HG02840 (cell line): ENCODE measurements around the gene TUBA8.
"Not testable (repeated sequence)": the region's sequence is repeated elsewhere in the genome, so short reads cannot be mapped to it uniquely, and the experiment has no call there.

ENCODE experiments used
- ATAC-seq: cut with Tn5 transposase; IDR thresholded peaks from one replicate; pipeline ENCODE4 v1.9.1; 2021; ENCODE audit warnings: mild to moderate bottlenecking, moderate library complexity, moderate number of reproducible peaks; ENCODE audit not compliant: unreplicated experiment, low FRiP score

Gene TUBA8

GRCh38 chr22:18121954-18122554, 11.4 kb downstream of the TUBA8 start:
- ATAC-seq: no peak

DNA sequence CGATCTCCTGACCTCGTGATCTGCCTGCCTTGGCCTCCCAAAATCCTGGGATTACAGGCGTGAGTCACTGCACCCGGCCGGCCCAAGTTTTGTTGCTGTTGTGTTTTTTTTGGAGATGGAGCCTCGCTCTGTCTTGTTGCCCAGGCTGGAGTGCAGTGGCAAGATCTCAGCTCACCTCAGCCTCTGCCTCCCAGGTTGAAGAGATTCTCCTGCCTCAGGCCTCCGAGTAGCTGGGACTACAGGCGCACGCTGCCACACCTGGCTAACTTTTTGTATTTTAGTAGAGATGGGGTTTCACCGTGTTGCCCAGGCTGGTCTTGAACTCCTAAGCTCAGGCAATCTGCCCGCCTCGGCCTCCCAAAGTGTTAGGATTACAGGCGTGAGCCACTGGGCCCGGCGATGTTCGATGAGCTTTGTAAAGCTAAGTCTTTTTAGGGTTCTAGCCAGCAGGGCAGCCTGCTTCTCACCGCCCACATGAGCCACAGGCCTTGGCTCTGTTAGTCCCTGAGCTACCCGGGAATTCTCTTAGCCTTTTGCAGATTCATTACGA, 12.9 kb downstream of the TUBA8 start:
- ATAC-seq: not testable (repeated sequence)

GRCh38 chr22:18126606-18127005, 16.0 kb downstream of the TUBA8 start:
- ATAC-seq: no peak

DNA sequence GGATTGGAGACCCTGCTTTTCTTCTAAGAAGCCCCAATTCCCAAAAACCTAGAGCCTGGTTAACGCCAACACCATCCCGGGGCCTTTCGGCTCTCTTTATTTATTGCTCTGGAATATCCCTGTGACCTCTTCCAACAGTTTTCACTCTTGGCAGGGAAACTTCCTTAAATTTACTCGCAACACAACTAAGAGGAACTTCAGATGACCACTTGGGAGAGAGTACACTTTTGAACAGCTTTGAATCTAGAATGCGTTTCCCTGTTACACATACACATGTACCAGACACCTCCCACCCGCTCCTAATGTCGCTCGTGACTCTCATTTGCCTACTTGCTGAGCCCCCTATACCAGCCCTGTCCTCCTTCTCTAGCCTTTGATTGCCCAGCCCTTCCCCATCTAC, 19.4 kb downstream of the TUBA8 start:
- no peak for ATAC-seq

GRCh38 chr22:18130699-18131429, 20.3 kb downstream of the TUBA8 start:
- ATAC-seq: no peak

- ATAC-seq: no peak
Measured at GRCh38 chr22:18133452-18133851, 22.8 kb downstream of the TUBA8 start.

DNA sequence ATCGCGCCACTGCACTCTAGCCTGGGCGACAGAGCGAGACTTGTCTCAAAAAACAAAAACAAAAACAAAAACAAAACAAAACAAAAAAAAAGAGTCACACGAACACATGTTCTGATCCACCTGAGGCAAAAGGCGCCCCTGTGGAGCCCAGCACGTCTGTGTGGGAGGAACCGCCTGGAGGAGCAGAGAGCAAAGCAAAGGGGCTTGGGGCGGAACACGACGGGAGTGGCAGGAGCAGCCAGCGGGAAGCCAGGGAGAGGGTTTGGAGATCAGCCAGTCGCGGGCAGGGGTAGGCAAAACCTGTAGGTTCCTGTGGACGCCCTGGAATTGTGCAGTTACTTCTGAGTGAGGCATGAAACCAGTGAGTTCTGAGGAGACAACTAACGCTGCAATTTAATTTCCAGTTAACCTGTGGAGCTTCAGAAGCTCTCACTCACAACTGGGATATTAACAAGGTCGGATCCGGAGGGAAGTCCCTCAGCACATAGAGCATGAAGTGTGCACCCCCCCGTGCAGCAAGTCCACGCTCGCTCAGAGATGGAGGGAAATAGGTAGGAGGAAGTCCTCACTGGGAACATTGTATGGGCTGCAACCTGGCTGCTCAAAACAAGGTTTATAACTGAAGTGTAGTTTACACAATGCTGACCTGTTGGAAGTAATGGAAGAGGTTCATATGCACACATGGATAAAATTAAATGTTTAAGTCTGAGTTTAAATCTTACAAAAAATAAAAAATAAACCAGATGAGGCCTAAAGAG, 26.1 kb downstream of the TUBA8 start:
- no peak for ATAC-seq

- not testable (repeated sequence) for ATAC-seq
Measured at GRCh38 chr22:18141004-18141403, 30.4 kb downstream of the TUBA8 start.

GRCh38 chr22:18144105-18144504, 33.5 kb downstream of the TUBA8 start:
- no peak for ATAC-seq

- ATAC-seq: no peak
Measured at GRCh38 chr22:18145676-18146388, 35.2 kb downstream of the TUBA8 start.

- ATAC-seq: no peak
Measured at GRCh38 chr22:18146389-18146753, 35.8 kb downstream of the TUBA8 start.

DNA sequence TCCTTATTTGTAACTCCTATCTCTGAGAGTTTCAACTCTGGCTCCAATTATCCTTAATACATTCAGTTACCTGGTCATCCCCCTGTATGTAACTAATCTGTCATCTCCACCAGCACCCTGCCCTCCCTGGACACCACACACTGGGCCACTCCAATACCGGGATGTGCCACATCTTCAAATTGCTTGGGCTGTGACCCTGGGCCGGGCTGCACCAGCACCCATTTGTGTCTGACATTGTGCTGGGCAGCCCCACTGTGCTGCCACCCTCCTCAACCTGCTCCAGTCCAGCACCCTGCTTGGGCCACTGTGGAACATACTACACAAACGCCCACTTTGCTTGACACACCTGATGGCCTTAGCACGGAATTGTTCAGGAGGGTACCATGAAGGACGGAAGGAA, 37.2 kb downstream of the TUBA8 start:
- ATAC-seq: no peak

DNA sequence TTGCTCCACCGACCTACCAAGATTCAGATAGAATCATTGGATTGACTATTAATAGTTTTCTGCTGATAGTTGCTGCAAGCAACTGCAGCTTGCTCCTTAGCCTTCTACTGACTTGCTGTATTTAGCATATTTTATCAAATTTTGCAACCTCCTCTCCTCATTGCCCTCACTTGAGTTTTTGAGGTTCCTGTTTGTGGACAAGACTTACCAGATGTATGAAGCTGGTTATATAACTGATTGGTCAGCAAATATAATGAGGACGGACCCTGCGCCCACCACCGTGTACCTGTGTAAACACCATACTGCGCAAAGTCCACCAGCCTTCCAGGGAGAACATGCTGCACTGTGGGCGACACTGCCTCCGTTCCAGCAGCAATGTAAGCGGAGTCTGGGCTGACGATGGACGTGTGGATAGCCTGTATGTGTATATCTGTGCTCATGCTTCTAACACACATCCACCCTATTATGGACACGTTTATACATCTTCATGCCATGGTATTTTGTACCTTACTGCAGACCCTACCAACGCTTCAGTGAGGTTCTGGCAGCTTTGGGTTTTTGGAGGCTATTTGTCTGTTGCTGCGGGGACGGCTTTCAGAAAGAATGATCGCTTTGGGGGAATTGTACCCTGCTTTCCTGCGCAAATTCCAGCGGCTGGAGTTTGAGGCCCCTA, 37.8 kb downstream of the TUBA8 start:
- no peak for ATAC-seq

- ATAC-seq: no peak
Measured at GRCh38 chr22:18152519-18152918, 41.9 kb downstream of the TUBA8 start.

DNA sequence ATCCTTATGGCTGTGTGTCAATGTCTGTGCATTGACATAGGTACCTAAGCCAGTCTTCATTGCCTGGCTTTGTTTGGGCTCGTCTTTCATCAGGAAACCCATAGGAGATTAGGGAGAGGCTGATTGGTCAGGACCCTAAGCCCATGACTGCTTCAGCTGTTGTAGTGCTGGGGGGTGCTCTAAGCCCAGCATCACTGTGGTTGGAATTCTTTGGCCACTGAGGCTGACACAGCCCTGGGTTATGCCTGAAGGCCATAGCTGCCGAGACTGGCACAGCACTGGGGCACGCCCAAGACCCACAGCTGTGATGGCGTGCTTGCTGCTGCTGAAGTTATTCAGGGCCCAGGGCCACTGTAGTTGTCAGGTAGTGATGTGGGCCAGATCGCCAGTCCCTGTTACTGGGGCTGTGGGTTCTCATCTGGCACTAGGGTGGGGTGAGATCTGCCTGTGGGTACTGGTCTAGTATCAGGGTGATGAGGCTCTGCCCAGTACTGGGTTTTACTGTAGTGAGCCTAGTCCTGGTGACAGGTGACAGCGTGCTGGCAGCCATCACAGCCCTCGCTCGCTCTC, 44.3 kb downstream of the TUBA8 start:
- ATAC-seq: no peak

DNA sequence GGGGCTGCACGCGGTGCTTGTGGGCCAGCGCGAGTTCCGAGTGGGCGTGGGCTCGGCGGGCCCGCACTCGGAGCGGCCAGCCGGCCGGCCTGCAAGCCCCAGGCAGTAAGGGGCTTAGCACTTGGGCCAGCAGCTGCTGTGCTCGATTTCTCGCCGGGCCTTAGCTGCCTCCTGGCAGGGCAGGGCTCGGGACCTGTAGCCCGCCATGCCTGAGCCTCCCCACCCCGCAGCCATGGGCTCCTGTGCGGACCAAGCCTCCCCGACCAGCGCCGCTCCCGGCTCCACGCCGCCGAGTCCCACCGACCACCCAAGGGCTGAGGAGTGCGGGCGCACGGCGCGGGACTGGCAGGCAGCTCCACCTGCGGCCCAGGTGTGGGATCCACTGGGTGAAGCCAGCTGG, 44.9 kb downstream of the TUBA8 start:
- not testable (repeated sequence) for ATAC-seq

DNA sequence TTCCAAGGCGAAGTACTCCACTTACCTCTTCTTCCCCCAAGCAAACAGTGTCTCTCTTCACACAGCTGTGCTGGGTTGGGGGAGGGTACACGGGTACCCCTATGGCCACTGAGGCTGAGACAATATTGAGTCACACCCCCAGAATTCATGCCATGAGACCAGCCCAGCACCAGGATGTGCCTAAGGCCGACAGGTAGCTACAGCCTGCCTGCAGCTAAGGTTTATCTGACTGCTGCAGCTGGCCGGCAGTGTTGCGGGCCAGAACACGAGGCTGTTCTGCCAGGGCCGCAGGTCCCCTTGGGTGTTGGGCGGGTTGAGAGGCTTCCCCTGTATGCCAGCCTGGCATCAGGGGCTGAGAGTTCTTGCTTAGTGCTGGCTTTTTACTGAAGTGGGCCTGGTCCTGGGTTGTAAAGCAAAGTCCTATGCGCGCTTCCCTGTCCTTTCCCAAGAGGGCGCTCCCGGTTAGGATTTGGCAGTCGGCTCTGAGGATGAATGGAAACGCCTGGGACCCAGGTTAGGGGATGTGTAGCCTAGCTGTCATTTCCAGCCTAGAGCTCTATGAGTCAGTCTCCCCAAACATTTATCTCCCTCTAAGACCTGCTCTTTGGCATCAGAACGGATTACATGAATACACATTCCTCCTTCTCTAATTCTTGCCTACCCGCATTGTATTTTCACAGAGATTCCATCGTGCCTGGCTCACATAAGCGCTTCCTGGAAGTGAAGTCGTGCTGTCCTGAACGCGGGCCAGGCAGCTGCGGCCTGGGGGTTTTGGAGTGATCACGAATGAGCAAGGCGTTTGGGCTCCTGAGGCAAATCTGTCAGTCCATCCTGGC, 46.5 kb downstream of the TUBA8 start:
- no peak for ATAC-seq

GRCh38 chr22:18157714-18158028, 47.1 kb downstream of the TUBA8 start:
- no peak for ATAC-seq

- not testable (repeated sequence) for ATAC-seq
Measured at GRCh38 chr22:18160641-18161040, 50.0 kb downstream of the TUBA8 start.
